ENCODE data around the gene SNX18. TPM values are rescaled to one million over a fixed set of nuclear protein-coding genes. Genes with fewer than 3 reads are reported as not detected.

The SNX18 gene
- polyA plus RNA-seq, 1 donor from 2014 or later, result 7.9 TPM

GRCh38 chr5:54531546-54531945 lies 14.0 kb downstream of the SNX18 start:
- Histone ChIP-seq H3K9ac (ENCODE audit: low read length) (no peak overlapping the region), H3K27me3 (ENCODE audit: insufficient read depth, low read depth, low read length) (no peaks in the 10 kb centered on the region), H3K4me3 (ENCODE audit: low read length) (no peak overlapping the region), H4K20me1 (ENCODE audit: insufficient read depth) (no peaks in the 10 kb centered on the region), H2AFZ (ENCODE audit: low read depth, low read length) (no peak overlapping the region), H3K9me3 (ENCODE audit: low read length) (no peaks in the 10 kb centered on the region), H3K4me2 (ENCODE audit: low read length) (no peak overlapping the region), H3F3A (ENCODE audit: insufficient read depth, low read length, poor library complexity, severe bottlenecking) (no peaks in the 10 kb centered on the region), H3K9me2 (ENCODE audit: insufficient read depth, low read length) (no peaks in the 10 kb centered on the region), H3K36me3 (ENCODE audit: insufficient read depth, low read length) (no peaks in the 10 kb centered on the region), H3K27ac (ENCODE audit: low read length) (no peak overlapping the region), H3K79me2 (replicated peaks; ENCODE audit: insufficient read depth, low read length) (peaks cover 85% of the 10 kb centered on the region)
- TF ChIP-seq MXI1 (conservative IDR thresholded peaks at IDR 0.05; ENCODE audit: poor library complexity, severe bottlenecking) (no peak), SMC3 (conservative IDR thresholded peaks at IDR 0.05; ENCODE audit: poor library complexity) (no peak), TAF1 (IDR thresholded peaks at IDR 0.05; ENCODE audit: low read depth) (no peak), POLR2AphosphoS5 (IDR thresholded peaks at IDR 0.05) (no peak)

GRCh38 chr5:54533541-54534190 lies 16.1 kb downstream of the SNX18 start:
- H3K9ac ChIP-seq (ENCODE audit: low read length), result no peak overlapping the region
- H3K36me3 ChIP-seq (ENCODE audit: insufficient read depth, low read length), result no peaks in the 10 kb centered on the region
- H3K4me2 ChIP-seq (ENCODE audit: low read length), result no peak overlapping the region
- TF ChIP-seq POLR2AphosphoS5 (IDR thresholded peaks at IDR 0.05) (no peak), RAD21 (conservative IDR thresholded peaks at IDR 0.05) (no peak), SMC3 (conservative IDR thresholded peaks at IDR 0.05; ENCODE audit: poor library complexity) (no peak), REST (IDR thresholded peaks at IDR 0.05; ENCODE audit: borderline replicate concordance) (no peak), TAF1 (IDR thresholded peaks at IDR 0.05; ENCODE audit: low read depth) (no peak), EP300 (conservative IDR thresholded peaks at IDR 0.05; ENCODE audit: poor library complexity, severe bottlenecking) (no peak), EZH2 (IDR thresholded peaks at IDR 0.05; ENCODE audit: borderline replicate concordance, insufficient read depth, low read length, poor library complexity, severe bottlenecking) (no peak), CTCF (IDR thresholded peaks at IDR 0.05; ENCODE audit: poor library complexity, severe bottlenecking) (no peak)
- H4K20me1 ChIP-seq (ENCODE audit: insufficient read depth), result no peaks in the 10 kb centered on the region
- no peaks in the 10 kb centered on the region for H3K9me2 ChIP-seq (ENCODE audit: insufficient read depth, low read length)
- H3K27ac ChIP-seq (ENCODE audit: low read length), result no peak overlapping the region
- peaks cover 73% of the 10 kb centered on the region for H3K79me2 ChIP-seq (replicated peaks; ENCODE audit: insufficient read depth, low read length)
- no peak overlapping the region for H3K4me3 ChIP-seq (ENCODE audit: low read length)
- no peak overlapping the region for H2AFZ ChIP-seq (ENCODE audit: low read depth, low read length)
- H3K27me3 ChIP-seq (ENCODE audit: insufficient read depth, low read depth, low read length), result no peaks in the 10 kb centered on the region
- no peaks in the 10 kb centered on the region for H3K9me3 ChIP-seq (ENCODE audit: low read length)
- H3F3A ChIP-seq (ENCODE audit: insufficient read depth, low read length, poor library complexity, severe bottlenecking), result no peaks in the 10 kb centered on the region
